ENCODE data around the gene RPP25L. TPM values are rescaled to one million over a fixed set of nuclear protein-coding genes. Genes with fewer than 3 reads are reported as not detected.
A peak's percentile ranks its signal among the peaks of the same experiment; 100 is the strongest.

Gene RPP25L
- total and polyA plus RNA-seq, 10 of the 15 experiments (the other 5 are each of a cell fraction or from before 2014, with no cell fraction given) = 7.7 to 30.2 (median 16.8) TPM

DNA sequence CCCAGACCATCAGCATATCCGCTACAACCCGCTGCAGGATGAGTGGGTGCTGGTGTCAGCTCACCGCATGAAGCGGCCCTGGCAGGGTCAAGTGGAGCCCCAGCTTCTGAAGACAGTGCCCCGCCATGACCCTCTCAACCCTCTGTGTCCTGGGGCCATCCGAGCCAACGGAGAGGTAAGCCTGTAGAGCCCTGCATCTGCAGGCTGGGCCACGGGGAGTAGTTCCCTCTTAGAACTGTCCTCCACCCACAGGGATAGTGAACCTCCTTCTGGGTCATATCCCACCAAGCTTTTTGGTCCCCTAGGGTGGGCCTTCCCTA is 35.1 kb upstream of the RPP25L start (continued):
- TF ChIP-seq, protein P1, sequence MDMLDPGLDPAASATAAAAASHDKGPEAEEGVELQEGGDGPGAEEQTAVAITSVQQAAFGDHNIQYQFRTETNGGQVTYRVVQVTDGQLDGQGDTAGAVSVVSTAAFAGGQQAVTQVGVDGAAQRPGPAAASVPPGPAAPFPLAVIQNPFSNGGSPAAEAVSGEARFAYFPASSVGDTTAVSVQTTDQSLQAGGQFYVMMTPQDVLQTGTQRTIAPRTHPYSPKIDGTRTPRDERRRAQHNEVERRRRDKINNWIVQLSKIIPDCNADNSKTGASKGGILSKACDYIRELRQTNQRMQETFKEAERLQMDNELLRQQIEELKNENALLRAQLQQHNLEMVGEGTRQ (IDR thresholded peaks at IDR 0.05; ENCODE audit: borderline replicate concordance, low read depth, low read length) = no peak
- no peak for TF ChIP-seq RFX5 (IDR thresholded peaks at IDR 0.05; ENCODE audit: low read depth, low read length)
- TF ChIP-seq BRCA1 (IDR thresholded peaks at IDR 0.05; ENCODE audit: low read depth, low read length) = no peak
- no peak for TF ChIP-seq MEF2B (IDR thresholded peaks at IDR 0.05; ENCODE audit: partially characterized antibody, poor library complexity, severe bottlenecking)
- TF ChIP-seq, protein P2, sequence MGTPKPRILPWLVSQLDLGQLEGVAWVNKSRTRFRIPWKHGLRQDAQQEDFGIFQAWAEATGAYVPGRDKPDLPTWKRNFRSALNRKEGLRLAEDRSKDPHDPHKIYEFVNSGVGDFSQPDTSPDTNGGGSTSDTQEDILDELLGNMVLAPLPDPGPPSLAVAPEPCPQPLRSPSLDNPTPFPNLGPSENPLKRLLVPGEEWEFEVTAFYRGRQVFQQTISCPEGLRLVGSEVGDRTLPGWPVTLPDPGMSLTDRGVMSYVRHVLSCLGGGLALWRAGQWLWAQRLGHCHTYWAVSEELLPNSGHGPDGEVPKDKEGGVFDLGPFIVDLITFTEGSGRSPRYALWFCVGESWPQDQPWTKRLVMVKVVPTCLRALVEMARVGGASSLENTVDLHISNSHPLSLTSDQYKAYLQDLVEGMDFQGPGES (IDR thresholded peaks at IDR 0.05) = no peak
- no peak for TF ChIP-seq ZNF24 (IDR thresholded peaks at IDR 0.05)

DNA sequence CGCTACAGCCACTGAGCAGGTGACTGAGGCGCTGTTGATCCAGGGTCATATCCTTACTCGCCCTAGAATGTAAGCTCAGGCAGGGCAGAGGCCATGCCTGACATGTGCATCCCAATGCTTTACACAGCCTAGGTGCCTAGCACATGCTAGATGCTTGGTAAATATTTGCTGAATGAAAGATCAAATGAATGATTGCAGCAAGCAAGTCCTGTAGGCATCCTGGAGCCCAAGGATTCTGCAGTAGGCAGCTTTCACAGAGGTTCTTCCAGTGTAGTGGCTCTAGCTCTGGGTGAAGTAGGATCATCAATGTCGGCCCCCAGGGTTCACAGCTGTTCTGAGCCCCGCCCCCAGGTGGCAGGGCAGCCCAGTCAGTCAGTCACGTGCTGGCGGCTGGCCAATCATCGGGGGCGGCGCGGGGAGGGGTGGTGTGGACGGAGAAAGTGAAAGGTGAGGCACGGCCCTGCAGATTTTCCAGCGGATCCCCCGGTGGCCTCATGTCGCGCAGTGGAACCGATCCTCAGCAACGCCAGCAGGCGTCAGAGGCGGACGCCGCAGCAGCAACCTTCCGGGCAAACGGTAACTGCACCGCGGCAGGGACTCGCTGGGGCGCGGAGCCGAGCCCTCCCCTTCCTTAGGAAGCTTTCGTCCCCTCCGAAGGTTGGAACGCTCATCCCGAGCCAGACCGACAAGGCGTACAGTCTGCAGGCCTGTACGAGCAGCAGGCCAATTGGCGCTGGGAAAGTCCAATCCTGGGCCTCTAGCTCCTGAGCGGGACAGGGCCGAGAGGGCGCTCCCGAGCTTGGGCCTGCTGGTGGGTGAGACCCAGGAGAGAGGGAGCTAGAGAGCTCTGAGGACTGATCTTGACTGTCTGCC is 34.5 kb upstream of the RPP25L start, which contains the start of gene GALT:
TSS of gene GALT (plus strand) at position 465 of the 873 bp plus-strand sequence. CDS start at position 495, 30 bp downstream.
- peak; percentile 93 for FAIRE-seq
- TF ChIP-seq, protein P3, sequence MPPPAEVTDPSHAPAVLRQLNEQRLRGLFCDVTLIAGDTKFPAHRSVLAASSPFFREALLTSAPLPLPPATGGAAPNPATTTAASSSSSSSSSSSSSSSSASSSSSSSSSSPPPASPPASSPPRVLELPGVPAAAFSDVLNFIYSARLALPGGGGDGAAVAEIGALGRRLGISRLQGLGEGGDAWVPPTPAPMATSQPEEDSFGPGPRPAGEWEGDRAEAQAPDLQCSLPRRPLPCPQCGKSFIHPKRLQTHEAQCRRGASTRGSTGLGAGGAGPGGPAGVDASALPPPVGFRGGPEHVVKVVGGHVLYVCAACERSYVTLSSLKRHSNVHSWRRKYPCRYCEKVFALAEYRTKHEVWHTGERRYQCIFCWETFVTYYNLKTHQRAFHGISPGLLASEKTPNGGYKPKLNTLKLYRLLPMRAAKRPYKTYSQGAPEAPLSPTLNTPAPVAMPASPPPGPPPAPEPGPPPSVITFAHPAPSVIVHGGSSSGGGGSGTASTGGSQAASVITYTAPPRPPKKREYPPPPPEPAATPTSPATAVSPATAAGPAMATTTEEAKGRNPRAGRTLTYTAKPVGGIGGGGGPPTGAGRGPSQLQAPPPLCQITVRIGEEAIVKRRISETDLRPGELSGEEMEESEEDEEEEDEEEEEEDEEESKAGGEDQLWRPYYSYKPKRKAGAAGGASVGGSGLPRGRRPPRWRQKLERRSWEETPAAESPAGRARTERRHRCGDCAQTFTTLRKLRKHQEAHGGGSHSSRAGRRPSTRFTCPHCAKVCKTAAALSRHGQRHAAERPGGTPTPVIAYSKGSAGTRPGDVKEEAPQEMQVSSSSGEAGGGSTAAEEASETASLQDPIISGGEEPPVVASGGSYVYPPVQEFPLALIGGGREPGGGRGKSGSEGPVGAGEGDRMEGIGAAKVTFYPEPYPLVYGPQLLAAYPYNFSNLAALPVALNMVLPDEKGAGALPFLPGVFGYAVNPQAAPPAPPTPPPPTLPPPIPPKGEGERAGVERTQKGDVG (CRISPR knock-in tag; IDR thresholded peaks at IDR 0.05) = no peak
- TF ChIP-seq SRF (IDR thresholded peaks at IDR 0.05; ENCODE audit: low read depth in 2 of 2, low read length in 2 of 2) (no peak), CBFB (IDR thresholded peaks at IDR 0.05; ENCODE audit: low read depth) (no peak), DPF2 (IDR thresholded peaks at IDR 0.05) (peak; percentile 31), PAX5 (IDR thresholded peaks at IDR 0.05; ENCODE audit: borderline replicate concordance, low read depth, low read length) (no peak), ZSCAN29 (IDR thresholded peaks at IDR 0.05) (no peak), KAT2A (conservative IDR thresholded peaks at IDR 0.05; ENCODE audit: control insufficient read depth, low read depth, low read length) (no peak), ESRRA (IDR thresholded peaks at IDR 0.05; ENCODE audit: low read length) (no peak), MTA2 (IDR thresholded peaks at IDR 0.05; ENCODE audit: low read depth) (0 out of 2 replicates have a peak, but pooled peaks have one; percentile 17)
- TF ChIP-seq, protein P2 (IDR thresholded peaks at IDR 0.05) = peak; percentile 75; the same call in 1 of the 2 replicates

More for the DNA sequence above, 34.5 kb upstream of the RPP25L start, which contains the start of gene GALT:
- peak within 1 kb of the TSS; percentile 99 for H3K4me2 ChIP-seq (ENCODE audit: control insufficient read depth, insufficient read depth)
- no peaks in the 10 kb centered on the region for H3K9me3 ChIP-seq (replicated peaks; ENCODE audit: control insufficient read depth, insufficient read depth, low read length)
- DNase-seq (ENCODE audit: low read depth, low spot score) (no peak), ATAC-seq (peak; percentile 95)
- ChIA-PET SMC1A (ENCODE audit: uncharacterized antibody, unreplicated experiment) (interaction anchor here (0.8 to 1.7 kb wide), 7 partner anchors 9 to 26 kb away, joined by 3 to 11 read pairs (median 3); partner anchors contain the start of genes DCTN3 and SIGMAR1), POLR2A (interaction anchor here (0.5 to 3.4 kb wide), 4 partner anchors 9 to 406 kb away, joined by 3 to 25 read pairs (median 5); partner anchors contain the start of genes DCTN3 and SIGMAR1), CTCF (interaction anchor here (0.6 to 5.9 kb wide), 12 partner anchors 10 to 435 kb away, joined by 3 to 103 read pairs (median 4); partner anchors contain the start of genes RPP25L and SIGMAR1), RAD21 (ENCODE audit: unreplicated experiment) (interaction anchor here (0.5 to 3.0 kb wide), 4 partner anchors 8 to 38 kb away, joined by 3 to 14 read pairs (median 4); partner anchors contain the start of gene SIGMAR1)
- peak within 1 kb of the TSS; percentile 74 for H3K4me3 ChIP-seq
- in situ Hi-C loops (cut with MboI) = no loop called here
- TSS peak; percentile 63 for BruUV-seq (replicated peaks)
- peaks cover 2 to 13% of the 10 kb centered on the region in 2 experiments; a peak in 3 of 4 replicates for H3K36me3 ChIP-seq (ENCODE audit: control insufficient read depth in 2 of 2, insufficient read depth in 2 of 2, low read length in 1 of 2)
- peaks cover 17% of the 10 kb centered on the region for H3K79me2 ChIP-seq (ENCODE audit: control insufficient read depth, insufficient read depth, low read length)
- H3K4me1 ChIP-seq (ENCODE audit: control insufficient read depth, insufficient read depth, low read length) = peaks cover 14% of the 10 kb centered on the region
- H4K20me1 ChIP-seq (ENCODE audit: control insufficient read depth, insufficient read depth) = no peaks in the 10 kb centered on the region; the same call in 1 of the 2 replicates
- H2AFZ ChIP-seq (ENCODE audit: control insufficient read depth, low read depth, low read length) = peak within 1 kb of the TSS; percentile 99
- peak within 1 kb of the TSS; percentile 92 for H3K9ac ChIP-seq (ENCODE audit: control insufficient read depth, insufficient read depth, low read length)
- intact Hi-C loops (cut with micrococcal nuclease; ENCODE audit: unreplicated experiment) = no loop called here
- WGBS (ENCODE audit: insufficient coverage, insufficient replicate concordance, low lambda C conversion rate, missing lambda C conversion rate) = 3% methylated on average over 39 of the region's 43 CpGs
- H3K27ac ChIP-seq (ENCODE audit: control insufficient read depth, insufficient read depth) = peak within 1 kb of the TSS; percentile 78
- no peaks in the 10 kb centered on the region for H3K27me3 ChIP-seq (replicated peaks in 1 of 2; ENCODE audit: control insufficient read depth in 2 of 2, insufficient read depth in 2 of 2, low read length in 1 of 2)

Data from GM12878 (cell line).